Loucy (cell line): ENCODE data around the gene COBLL1.

ENCODE experiments used
- H2AFZ ChIP-seq: fragments of 200-600 bp; sonication (generic); 2 replicates; pipeline ENCODE4 v1.6.0; 2016; ENCODE audit warnings: antibody characterized with exemption, mild to moderate bottlenecking, low read length, moderate library complexity
- H3F3A ChIP-seq: fragments of 200-600 bp; 2 replicates; pipeline ENCODE4 v1.6.0; 2016; ENCODE audit warnings: antibody characterized with exemption, low read depth, mild to moderate bottlenecking
- H3K27me3 ChIP-seq: fragments of 200-600 bp; sonication (generic); 2 replicates; pipeline ENCODE4 v1.6.1; 2014; ENCODE audit warnings: low read length, mild to moderate bottlenecking; ENCODE audit not compliant: insufficient read depth, poor library complexity, severe bottlenecking
- H3K36me3 ChIP-seq: fragments of 200-600 bp; sonication (generic); 2 replicates; pipeline ENCODE4 v1.6.1; 2016; ENCODE audit warnings: low read length; ENCODE audit not compliant: insufficient read depth
- H3K4me1 ChIP-seq: fragments of 200-600 bp; sonication (generic); 2 replicates; pipeline ENCODE4 v1.5.1; 2014; ENCODE audit warnings: low read length, mild to moderate bottlenecking; ENCODE audit not compliant: insufficient read depth, poor library complexity, severe bottlenecking
- H3K4me2 ChIP-seq: fragments of 200-600 bp; sonication (generic); 2 replicates; pipeline ENCODE4 v1.6.0; 2014; ENCODE audit warnings: antibody characterized with exemption, low read length, low read depth, mild to moderate bottlenecking; ENCODE audit not compliant: poor library complexity, severe bottlenecking
- H3K4me3 ChIP-seq: fragments of 200-600 bp; sonication (generic); 2 replicates; pipeline ENCODE4 v1.5.1; 2014; ENCODE audit warnings: low read length, mild to moderate bottlenecking, mixed read lengths; ENCODE audit not compliant: poor library complexity, severe bottlenecking
- H3K79me2 ChIP-seq: fragments of 200-600 bp; sonication (generic); 2 replicates; pipeline ENCODE4 v1.6.1; 2014; ENCODE audit warnings: low read length; ENCODE audit not compliant: insufficient read depth
- H3K9ac ChIP-seq: fragments of 200-600 bp; sonication (generic); 2 replicates; pipeline ENCODE4 v1.6.0; 2014; ENCODE audit warnings: mild to moderate bottlenecking, low read depth, low read length, moderate library complexity; ENCODE audit not compliant: poor library complexity, severe bottlenecking
- H3K9me2 ChIP-seq: fragments of 200-600 bp; sonication (generic); replicated peaks from 2 replicates; pipeline ENCODE4 v1.6.1; 2016; ENCODE audit warnings: low read depth, low read length, mixed read lengths
- H3K9me3 ChIP-seq: fragments of 200-600 bp; sonication (generic); 2 replicates; pipeline ENCODE4 v1.6.1; 2014; ENCODE audit warnings: mild to moderate bottlenecking, antibody characterized with exemption, low read length, low read depth; ENCODE audit not compliant: insufficient read depth
- H4K20me1 ChIP-seq: fragments of 200-600 bp; sonication (generic); 2 replicates; pipeline ENCODE4 v1.6.0; 2014; ENCODE audit warnings: antibody characterized with exemption, low read length, mild to moderate bottlenecking; ENCODE audit not compliant: insufficient read depth, poor library complexity, severe bottlenecking
- CTCF ChIP-seq: fragments of 200-600 bp; sonication (generic); conservative IDR thresholded peaks from 2 replicates; pipeline ENCODE4 v1.5.1; 2014; ENCODE audit warnings: mild to moderate bottlenecking, antibody characterized with exemption, low read length
- EZH2phosphoT487 ChIP-seq: fragments of 200-600 bp; IDR thresholded peaks from 2 replicates; pipeline ENCODE4 v1.6.1; 2018; ENCODE audit warnings: antibody characterized with exemption, mild to moderate bottlenecking, moderate library complexity, borderline replicate concordance

Gene COBLL1

DNA sequence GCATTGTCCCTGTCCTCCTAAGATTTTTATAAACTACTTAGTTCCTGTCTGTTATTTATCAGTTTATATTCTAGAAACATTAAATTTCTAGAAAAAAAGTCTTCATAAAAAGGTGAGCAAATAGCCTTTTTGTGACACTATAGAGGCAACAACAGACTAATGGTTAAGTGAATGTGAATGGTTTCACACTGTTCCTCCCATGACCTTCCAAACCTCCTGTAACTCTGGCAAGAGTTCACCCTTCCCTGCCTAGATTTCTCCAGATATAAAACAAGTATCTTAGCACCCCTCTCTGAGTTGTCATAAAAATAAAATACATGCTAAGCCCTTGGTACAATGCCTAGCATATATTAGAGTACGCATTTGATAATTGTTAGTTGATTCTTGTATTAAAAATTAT is 29.2 kb downstream of the COBLL1 start:
- Histone ChIP-seq H3K9me3 (no peaks in the 10 kb centered on the region), H3K9me2 (no peaks in the 10 kb centered on the region), H4K20me1 (no peaks in the 10 kb centered on the region), H3K36me3 (no peaks in the 10 kb centered on the region), H3K27me3 (no peaks in the 10 kb centered on the region), H3K4me1 (no peaks in the 10 kb centered on the region), H3K4me2 (no peak overlapping the region), H2AFZ (no peak overlapping the region), H3K79me2 (no peaks in the 10 kb centered on the region), H3K9ac (no peak overlapping the region), H3K4me3 (no peak overlapping the region), H3F3A (no peaks in the 10 kb centered on the region)
- no peak for TF ChIP-seq EZH2phosphoT487
- no peak for TF ChIP-seq CTCF

DNA sequence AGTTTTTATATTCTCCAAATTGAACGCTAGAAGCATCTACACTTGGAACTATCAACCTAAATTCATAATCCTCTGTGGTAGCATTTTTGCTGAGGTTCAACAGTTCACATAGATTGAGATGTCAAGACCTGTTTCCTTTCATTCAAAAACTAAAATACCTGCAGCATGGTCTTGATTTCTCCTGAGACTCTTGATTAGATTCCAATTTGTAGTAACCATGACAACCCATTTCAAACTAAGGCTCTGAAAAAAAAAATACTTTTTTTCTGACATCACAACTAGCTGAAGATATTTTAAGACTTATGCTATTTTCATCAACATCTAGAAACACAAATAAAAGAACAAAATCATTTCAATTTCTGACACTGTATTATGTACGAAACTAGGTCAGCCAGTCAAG is 29.8 kb downstream of the COBLL1 start:
- no peak for TF ChIP-seq EZH2phosphoT487
- TF ChIP-seq CTCF, result no peak
- H4K20me1 ChIP-seq, result no peaks in the 10 kb centered on the region
- H2AFZ ChIP-seq, result no peak overlapping the region
- no peaks in the 10 kb centered on the region for H3K4me1 ChIP-seq
- no peaks in the 10 kb centered on the region for H3K9me2 ChIP-seq
- H3K79me2 ChIP-seq, result no peaks in the 10 kb centered on the region
- H3K9ac ChIP-seq, result no peak overlapping the region
- H3F3A ChIP-seq, result no peaks in the 10 kb centered on the region
- H3K4me3 ChIP-seq, result no peak overlapping the region
- H3K9me3 ChIP-seq, result no peaks in the 10 kb centered on the region
- H3K36me3 ChIP-seq, result no peaks in the 10 kb centered on the region
- no peak overlapping the region for H3K4me2 ChIP-seq
- no peaks in the 10 kb centered on the region for H3K27me3 ChIP-seq

- TF ChIP-seq CTCF, result no peak
- no peaks in the 10 kb centered on the region for H3K79me2 ChIP-seq
- H3K4me2 ChIP-seq, result no peak overlapping the region
Measured at GRCh38 chr2:164810843-164811242, 30.8 kb downstream of the COBLL1 start.

More at GRCh38 chr2:164810843-164811242, 30.8 kb downstream of the COBLL1 start:
- Histone ChIP-seq H3K9me3 (no peaks in the 10 kb centered on the region), H3K9me2 (no peaks in the 10 kb centered on the region), H3K4me3 (no peak overlapping the region), H3K4me1 (no peaks in the 10 kb centered on the region), H3F3A (no peaks in the 10 kb centered on the region), H3K27me3 (no peaks in the 10 kb centered on the region), H3K9ac (no peak overlapping the region), H4K20me1 (no peaks in the 10 kb centered on the region), H2AFZ (no peak overlapping the region), H3K36me3 (no peaks in the 10 kb centered on the region)
